IMR-90 (cell line): Measurements from ENCODE around the gene NTRK2. TPM values are rescaled to one million over a fixed set of nuclear protein-coding genes. Genes with fewer than 3 reads are reported as not detected.
A peak's percentile ranks its signal among the peaks of the same experiment; 100 is the strongest.

Source experiments
- ATAC-seq: fragments of 200-7000 bp; cut with Tn5 transposase; 2 replicates; pipeline ENCODE4 v1.9.1; 2020; ENCODE audit warnings: low read depth, mild to moderate bottlenecking, moderate library complexity
- BruUV-seq: library from RNA; stranded (reverse); fragments of 400-500 nt; replicated peaks from 2 replicates; lab custom pipeline; 2021; lab: Mats Ljungman, UMichigan
- CTCF ChIA-PET: fragments of 300-600 bp; formaldehyde crosslinking; extraction: SDS; loops from one replicate; lab custom pipeline; 2021; ENCODE audit warnings: antibody characterized with exemption; lab: Yijun Ruan, JAX
- POLR2A ChIA-PET: fragments of 300-600 bp; sonication (Branson Sonifier 250); formaldehyde crosslinking; loops from one replicate; lab custom pipeline; 2022; ENCODE audit warnings: antibody characterized with exemption; ENCODE audit not compliant: unreplicated experiment; lab: Charles Lee
- DNase-seq: peaks from one replicate; pipeline ENCODE4 v3.0.0; 2013
- H2AFZ ChIP-seq: replicated peaks from 2 replicates; pipeline ENCODE3; 2013; ENCODE audit warnings: low read length, mild to moderate bottlenecking; ENCODE audit not compliant: poor library complexity
- H2AK5ac ChIP-seq: 2 replicates; pipeline ENCODE4 v1.6.1; 2013; ENCODE audit warnings: low read depth, low read length, inconsistent platforms
- H2AK9ac ChIP-seq: replicated peaks from 2 replicates; pipeline ENCODE3; 2013; ENCODE audit warnings: mild to moderate bottlenecking, low read depth, low read length, moderate library complexity; ENCODE audit not compliant: poor library complexity
- H2BK120ac ChIP-seq: 2 replicates; pipeline ENCODE4 v1.6.1; 2013; ENCODE audit warnings: low read depth, low read length, inconsistent platforms
- H2BK15ac ChIP-seq: 3 replicates; pipeline ENCODE4 v1.6.1; 2013; ENCODE audit warnings: low read depth, low read length, inconsistent platforms
- H2BK20ac ChIP-seq: 2 replicates; pipeline ENCODE4 v1.6.1; 2013; ENCODE audit warnings: low read depth, mild to moderate bottlenecking, inconsistent platforms, low read length, moderate library complexity
- H2BK5ac ChIP-seq: 2 replicates; pipeline ENCODE4 v1.6.1; 2013; ENCODE audit warnings: mild to moderate bottlenecking, low read depth, low read length, inconsistent platforms; ENCODE audit not compliant: poor library complexity, severe bottlenecking
- H3K14ac ChIP-seq: replicated peaks from 2 replicates; pipeline ENCODE4 v1.6.1; 2013; ENCODE audit warnings: low read depth, low read length, inconsistent platforms
- H3K18ac ChIP-seq: 2 replicates; pipeline ENCODE4 v1.6.1; 2013; ENCODE audit warnings: low read depth, low read length, control low read depth
- H3K23ac ChIP-seq: 2 replicates; pipeline ENCODE4 v1.6.1; 2013; ENCODE audit warnings: low read depth, low read length, inconsistent platforms
- H3K27ac ChIP-seq: 2 replicates; pipeline ENCODE4 v1.5.1; 2013; ENCODE audit warnings: mild to moderate bottlenecking, control low read depth, low read length; ENCODE audit not compliant: insufficient read depth
- H3K27me3 ChIP-seq: 2 replicates; pipeline ENCODE4 v1.6.1; 2013; ENCODE audit warnings: low read length; ENCODE audit not compliant: control insufficient read depth, insufficient read depth
- H3K36me3 ChIP-seq: 2 replicates; pipeline ENCODE4 v1.6.1; 2013; ENCODE audit warnings: low read length, mixed read lengths; ENCODE audit not compliant: control insufficient read depth, insufficient read depth
- H3K4ac ChIP-seq: 2 replicates; pipeline ENCODE4 v1.6.1; 2013; ENCODE audit warnings: low read depth, low read length, inconsistent platforms
- H3K4me1 ChIP-seq: 2 replicates; pipeline ENCODE4 v1.6.1; 2013; ENCODE audit warnings: low read length, mixed read lengths; ENCODE audit not compliant: control insufficient read depth, insufficient read depth
- H3K4me2 ChIP-seq: 2 replicates; pipeline ENCODE4 v1.6.1; 2013; ENCODE audit warnings: low read depth, mild to moderate bottlenecking, control low read depth, low read length, moderate library complexity
- H3K4me3 ChIP-seq: 2 replicates; pipeline ENCODE4 v1.5.1; 2013; ENCODE audit warnings: low read depth, mild to moderate bottlenecking, control low read depth, low read length, moderate library complexity; ENCODE audit not compliant: insufficient read depth
- H3K56ac ChIP-seq: 2 replicates; pipeline ENCODE4 v1.6.1; 2013; ENCODE audit warnings: low read length, inconsistent platforms; ENCODE audit not compliant: insufficient read depth; ENCODE audit errors: extremely low read depth
- H3K79me1 ChIP-seq, 2 experiments: 2 replicates each; pipeline ENCODE4 v1.6.1; 2013; ENCODE audit warnings: low read length in 2 of 2, inconsistent platforms in 1 of 2, low read depth in 1 of 2
- H3K9ac ChIP-seq: 2 replicates; pipeline ENCODE4 v1.6.1; 2013; ENCODE audit warnings: low read depth, low read length, control low read depth
- H3K9me1 ChIP-seq: 2 replicates; pipeline ENCODE4 v1.6.1; 2013; ENCODE audit warnings: low read length, inconsistent platforms; ENCODE audit not compliant: insufficient read depth
- H3K9me3 ChIP-seq: 2 replicates; pipeline ENCODE4 v1.6.1; 2013; ENCODE audit warnings: low read length; ENCODE audit not compliant: control insufficient read depth, insufficient read depth
- H4K20me1 ChIP-seq: 2 replicates; pipeline ENCODE4 v1.6.1; 2013; ENCODE audit warnings: low read length, inconsistent platforms; ENCODE audit not compliant: insufficient read depth
- H4K5ac ChIP-seq: 2 replicates; pipeline ENCODE4 v1.6.1; 2013; ENCODE audit warnings: mild to moderate bottlenecking, low read depth, low read length, control low read depth
- H4K8ac ChIP-seq, 2 experiments: 2 replicates each; pipeline ENCODE4 v1.6.1; 2013; ENCODE audit warnings: low read depth in 2 of 2, low read length in 2 of 2, control low read depth in 1 of 2, inconsistent platforms in 1 of 2
- H4K91ac ChIP-seq: 2 replicates; pipeline ENCODE4 v1.6.1; 2013; ENCODE audit warnings: low read depth, low read length, inconsistent platforms; ENCODE audit not compliant: insufficient read depth
- BHLHE40 ChIP-seq: fragments of 150-350 bp; IDR thresholded peaks from 2 replicates; pipeline ENCODE4 v1.6.1; 2016; ENCODE audit warnings: mild to moderate bottlenecking, low read depth, low read length
- CEBPB ChIP-seq: IDR thresholded peaks from 2 replicates; pipeline ENCODE4 v1.6.1; 2012; ENCODE audit warnings: low read depth, low read length, improper control_type of control experiment
- CTCF ChIP-seq: conservative IDR thresholded peaks from 2 replicates; pipeline ENCODE4 v1.5.1; 2012; ENCODE audit warnings: mild to moderate bottlenecking, low read depth, low read length, improper control_type of control experiment
- MAFK ChIP-seq: IDR thresholded peaks from 2 replicates; pipeline ENCODE4 v1.6.1; 2012; ENCODE audit warnings: low read depth, low read length, improper control_type of control experiment
- MAZ ChIP-seq: IDR thresholded peaks from 2 replicates; pipeline ENCODE4 v1.6.1; 2012; ENCODE audit warnings: low read depth, mild to moderate bottlenecking, low read length, improper control_type of control experiment, moderate library complexity, borderline replicate concordance
- MXI1 ChIP-seq: IDR thresholded peaks from 2 replicates; pipeline ENCODE4 v1.6.1; 2012; ENCODE audit warnings: low read depth, mild to moderate bottlenecking, low read length, moderate library complexity, borderline replicate concordance
- NFE2L2 ChIP-seq: fragments of 150-350 bp; IDR thresholded peaks from 2 replicates; pipeline ENCODE4 v1.6.1; 2016; ENCODE audit warnings: low read depth, mild to moderate bottlenecking, low read length
- RFX5 ChIP-seq: IDR thresholded peaks from 2 replicates; pipeline ENCODE4 v1.8.0; 2012; ENCODE audit warnings: low read depth, mild to moderate bottlenecking, low read length, moderate library complexity
- USF2 ChIP-seq: fragments of 150-350 bp; IDR thresholded peaks from 2 replicates; pipeline ENCODE4 v1.6.1; 2017; ENCODE audit warnings: mild to moderate bottlenecking, antibody characterized with exemption, low read length, low read depth
- WGBS, 2 experiments: methylation state at CpG; one replicate each; pipeline versions ENCODE4 v1.1.5 to v1.1.7; 2013; ENCODE audit warnings: missing lambda C conversion rate in 2 of 2; ENCODE audit not compliant: insufficient read length in 1 of 2; ENCODE audit errors: extremely low coverage in 2 of 2; 5-methylcytosine and 5-hydroxymethylcytosine counted together
- dilution Hi-C: fragments of 300-500 bp; cut with HindIII; formaldehyde crosslinking; loops from one replicate; pipeline ENCODE4 v1.14.3; 2018; ENCODE audit warnings: low sequenced_read_pairs; ENCODE audit not compliant: unreplicated experiment
- in situ Hi-C: fragments of 300-500 bp; cut with MboI; formaldehyde crosslinking; loops from 3 replicates; pipeline ENCODE4 v1.14.3; 2019; ENCODE audit warnings: low sequenced_read_pairs, inconsistent platforms, mixed read lengths
- intact Hi-C: fragments of 100-400 bp; cut with micrococcal nuclease; formaldehyde crosslinking; loops from 2 replicates; pipeline ENCODE4 v1.10.0; 2022
- polyA plus RNA-seq, 3 experiments: library from polyadenylated mRNA; depleted of rRNA; stranded (reverse); fragments of >200 nt; gene quantifications; 2 replicates each; pipeline ENCODE4 v1.2.3, GENCODE V29; 2012; ENCODE audit warnings: low replicate concordance in 1 of 3
- total RNA-seq: library from RNA; depleted of rRNA; stranded (reverse); fragments of >200 nt; gene quantifications from 2 replicates; pipeline ENCODE4 v1.2.3, GENCODE V29; 2012

Gene NTRK2
- total and polyA plus RNA-seq, 2 of the 4 experiments (the other 2 are of a cell fraction): under 0.01 to 0.02 TPM

- Histone ChIP-seq H2AFZ (no peak overlapping the region), H3K18ac (peak overlapping the region; percentile 53; the same call in 1 of the 2 replicates), H3K4me2 (no peak overlapping the region), H2BK5ac (no peak overlapping the region), H3K4ac (no peak overlapping the region), H2BK15ac (no peak overlapping the region), H2AK5ac (no peak overlapping the region), H3K56ac (no peak overlapping the region), H3K23ac (no peak overlapping the region), H3K9me3 (no peaks in the 10 kb centered on the region), H3K4me1 (peaks cover 1% of the 10 kb centered on the region; the same call in 1 of the 2 replicates), H3K79me1 (no peaks in the 10 kb centered on the region), H3K9me1 (no peaks in the 10 kb centered on the region), H2AK9ac (no peak overlapping the region), H3K14ac (no peak overlapping the region), H4K91ac (no peak overlapping the region), H2BK120ac (no peak overlapping the region), H3K9ac (no peak overlapping the region), H3K27me3 (no peaks in the 10 kb centered on the region), H4K20me1 (no peaks in the 10 kb centered on the region), H3K36me3 (no peaks in the 10 kb centered on the region), H2BK20ac (no peak overlapping the region), H4K5ac (no peak overlapping the region), H3K4me3 (no peak overlapping the region), H3K27ac (no peak overlapping the region), H4K8ac (no peak overlapping the region)
- in situ Hi-C loops: no loop called here
- intact Hi-C loops: no loop called here
- dilution Hi-C loops: no loop called here
- ChIA-PET POLR2A (no interaction called here), CTCF (no interaction called here)
- BruUV-seq: no TSS peak
- ATAC-seq (no peak), DNase-seq (no peak)
- no CpG with 5 or more reads among the region's 5 CpGs for WGBS, 2 experiments
- no peak for TF ChIP-seq RFX5
- TF ChIP-seq MXI1: no peak
- TF ChIP-seq CEBPB: no peak
- no peak for TF ChIP-seq BHLHE40
- TF ChIP-seq MAZ: no peak
- no peak for TF ChIP-seq USF2
- TF ChIP-seq CTCF: no peak
- no peak for TF ChIP-seq NFE2L2
- no peak for TF ChIP-seq MAFK
Observed at GRCh38 chr9:84755380-84755779, 85.9 kb downstream of the NTRK2 start.
